ENCODE data around the gene TBC1D23. TPM values are rescaled to one million over a fixed set of nuclear protein-coding genes. Genes with fewer than 3 reads are reported as not detected.

The TBC1D23 gene
- total and polyA plus RNA-seq, 9 of the 15 experiments (the other 6 are each of a cell fraction or from before 2014, with no cell fraction given) = 23.4 to 85.8 (median 43.7) TPM

GRCh38 chr3:100335434-100335833, 74.6 kb downstream of the TBC1D23 start (continued):
- peak; percentile 40 for TF ChIP-seq TAF1 (IDR thresholded peaks at IDR 0.05; ENCODE audit: control insufficient read depth, extremely low read depth, insufficient read depth, low read length, severe bottlenecking)
- no peak for TF ChIP-seq MLLT1 (IDR thresholded peaks at IDR 0.05)
- no peak for TF ChIP-seq MCM5 (IDR thresholded peaks at IDR 0.05; ENCODE audit: low read depth)
- no peak for TF ChIP-seq ZNF134 (CRISPR knock-in tag; conservative IDR thresholded peaks at IDR 0.05)
- no peak for TF ChIP-seq SAFB2 (IDR thresholded peaks at IDR 0.05; ENCODE audit: borderline replicate concordance, low read depth, low read length, severe bottlenecking)
- TF ChIP-seq ZNF174 (CRISPR knock-in tag; IDR thresholded peaks at IDR 0.05) = no peak
- no peak for TF ChIP-seq KDM1A (IDR thresholded peaks at IDR 0.05)
- 0 out of 2 replicates have a peak, but pooled peaks have one; percentile 9 for TF ChIP-seq JUN (IDR thresholded peaks at IDR 0.05; ENCODE audit: borderline replicate concordance, low read depth, low read length)
- no peak for TF ChIP-seq JUN (CRISPR knock-in tag; IDR thresholded peaks at IDR 0.05; ENCODE audit: borderline replicate concordance)
- no peak for TF ChIP-seq CBFA2T2 (conservative IDR thresholded peaks at IDR 0.05)
- TF ChIP-seq MAFG (tag; conservative IDR thresholded peaks at IDR 0.05) = no peak
- TF ChIP-seq GTF2E2 (tag; IDR thresholded peaks at IDR 0.05) = no peak
- TF ChIP-seq CHD4 (IDR thresholded peaks at IDR 0.05; ENCODE audit: insufficient read depth, insufficient replicate concordance, low read depth, low read length, poor library complexity, severe bottlenecking) = no peak
- TF ChIP-seq ZNF280B (CRISPR knock-in tag; IDR thresholded peaks at IDR 0.05) = no peak
- TF ChIP-seq ZBTB2 (IDR thresholded peaks at IDR 0.05) = 0 out of 2 replicates have a peak, but pooled peaks have one; percentile 23
- no peak for TF ChIP-seq ZNF785 (CRISPR knock-in tag; IDR thresholded peaks at IDR 0.05)
- TF ChIP-seq ZNF282 (CRISPR knock-in tag; IDR thresholded peaks at IDR 0.05) = no peak
- TF ChIP-seq HMGN3 (IDR thresholded peaks at IDR 0.05; ENCODE audit: borderline replicate concordance, extremely low read depth, insufficient read length, low read depth, low read length) = no peak
- TF ChIP-seq ATF4 (CRISPR knock-in tag; IDR thresholded peaks at IDR 0.05) = no peak
- no peak for TF ChIP-seq ZNF408 (CRISPR knock-in tag; IDR thresholded peaks at IDR 0.05; ENCODE audit: low read depth)
- no peak for TF ChIP-seq POLR2G (IDR thresholded peaks at IDR 0.05; ENCODE audit: low read depth, low read length)
- no peak for TF ChIP-seq NCOA6 (IDR thresholded peaks at IDR 0.05)
- no peak for TF ChIP-seq SIX5 (IDR thresholded peaks at IDR 0.05; ENCODE audit: borderline replicate concordance in 1 of 2, insufficient read depth in 1 of 2, low read depth in 1 of 2, low read length in 2 of 2)
- TF ChIP-seq POLR2A (conservative IDR thresholded peaks at IDR 0.05) = peak; percentile 28; the same call in 1 of the 2 replicates

Measured in K562 (cell line).